Fibroblast of lung (primary cell): ENCODE data around the gene MBLAC1. TPM values are rescaled to one million over a fixed set of nuclear protein-coding genes. Genes with fewer than 3 reads are reported as not detected.

Experiments
- DNase-seq, 2 donors: peaks; one replicate each; pipeline versions ENCODE4 v3.0.0 to v3.0.0-alpha.2; 2010; ENCODE audit warnings: low read depth in 2 of 2
- H2AFZ ChIP-seq: 2 replicates; pipeline ENCODE4 v1.5.1; 2012; ENCODE audit warnings: low read length, control low read depth, inconsistent platforms
- H3K27ac ChIP-seq: 2 replicates; pipeline ENCODE4 v1.5.1; 2011; ENCODE audit warnings: low read length, control low read depth; ENCODE audit not compliant: insufficient read depth
- H3K27me3 ChIP-seq: 2 replicates; pipeline ENCODE4 v1.5.1; 2011; ENCODE audit warnings: mild to moderate bottlenecking, low read length; ENCODE audit not compliant: control insufficient read depth, insufficient read depth
- H3K36me3 ChIP-seq: 2 replicates; pipeline ENCODE4 v1.5.1; 2011; ENCODE audit warnings: low read length; ENCODE audit not compliant: control insufficient read depth, insufficient read depth
- H3K4me1 ChIP-seq: 2 replicates; pipeline ENCODE4 v1.5.1; 2011; ENCODE audit warnings: low read length; ENCODE audit not compliant: control insufficient read depth, insufficient read depth; ENCODE audit errors: extremely low read depth
- H3K4me2 ChIP-seq: 2 replicates; pipeline ENCODE4 v1.5.1; 2011; ENCODE audit warnings: low read length, control low read depth; ENCODE audit not compliant: insufficient read depth; ENCODE audit errors: extremely low read depth
- H3K4me3 ChIP-seq, 4 experiments: fragments of 200-600 bp in 1 of 4; sonication (generic) in 1 of 4; replicated peaks in 1 of 4; 2 replicates each; pipeline ENCODE4 v1.5.1; 2011 to 2016; ENCODE audit warnings: low read length in 4 of 4, low read depth in 3 of 4, mild to moderate bottlenecking in 3 of 4, control low read depth in 2 of 4, inconsistent platforms in 1 of 4, mixed read lengths in 1 of 4; ENCODE audit not compliant: insufficient read depth in 1 of 4; ENCODE audit errors: control extremely low read depth in 1 of 4
- H3K79me2 ChIP-seq: 2 replicates; pipeline ENCODE4 v1.5.1; 2012; ENCODE audit warnings: mild to moderate bottlenecking, low read length, inconsistent platforms; ENCODE audit not compliant: control insufficient read depth, insufficient read depth
- H3K9ac ChIP-seq: 2 replicates; pipeline ENCODE4 v1.5.1; 2011; ENCODE audit warnings: mild to moderate bottlenecking, low read length, control low read depth; ENCODE audit not compliant: insufficient read depth
- H3K9me3 ChIP-seq: 2 replicates; pipeline ENCODE4 v1.5.1; 2012; ENCODE audit warnings: low read depth, low read length; ENCODE audit not compliant: control insufficient read depth, insufficient read depth
- H4K20me1 ChIP-seq: 2 replicates; pipeline ENCODE4 v1.5.1; 2011; ENCODE audit warnings: low read length; ENCODE audit not compliant: control insufficient read depth, insufficient read depth; ENCODE audit errors: extremely low read depth
- EZH2 ChIP-seq: IDR thresholded peaks from 2 replicates; pipeline ENCODE4 v1.5.1; 2012; ENCODE audit warnings: low read length, control low read depth, mild to moderate bottlenecking; ENCODE audit errors: missing control alignments
- polyA plus RNA-seq, 2 donors: library from polyadenylated mRNA; depleted of rRNA in 1 of 2; stranded (reverse) in 1 of 2; unstranded in 1 of 2; fragments of >200 nt; gene quantifications; 2 replicates each; pipeline ENCODE4 v1.2.1, GENCODE V29; 2011 to 2012; ENCODE audit warnings: missing spikeins in 1 of 2
- total RNA-seq: library from RNA; depleted of rRNA; stranded (reverse); fragments of >200 nt; gene quantifications from 2 replicates; pipeline ENCODE4 v1.2.1, GENCODE V29; 2014
- TF ChIP-seq, protein P1 (sequence below), 2 donors: IDR thresholded peaks in 1 of 2; conservative IDR thresholded peaks in 1 of 2; 1 replicate in 1 of 2; 2 replicates in 1 of 2; pipeline ENCODE4 v1.5.1; 2011 to 2012; ENCODE audit warnings: low read length in 2 of 2, control low read depth in 1 of 2, inconsistent platforms in 1 of 2, low read depth in 1 of 2, mild to moderate bottlenecking in 1 of 2

MBLAC1 gene
- total and polyA plus RNA-seq, 2 donors (not counting 1 experiment from before 2014, with no cell fraction given): 0.75 to 2.5 TPM

GRCh38 chr7:100100420-100101015, 26.2 kb upstream of the MBLAC1 start:
- peak; percentile 98 to 99 for DNase-seq
- peak overlapping the region; percentile 77 to 90 (median 84) for H3K4me3 ChIP-seq
- H2AFZ ChIP-seq: no peak overlapping the region
- H3K36me3 ChIP-seq: peaks cover 26% of the 10 kb centered on the region
- peaks cover 7% of the 10 kb centered on the region for H3K4me1 ChIP-seq
- no peaks in the 10 kb centered on the region for H3K27me3 ChIP-seq
- no peaks in the 10 kb centered on the region for H4K20me1 ChIP-seq
- peak overlapping the region; percentile 89 for H3K4me2 ChIP-seq
- H3K27ac ChIP-seq: peak overlapping the region; percentile 87
- TF ChIP-seq, protein P1, sequence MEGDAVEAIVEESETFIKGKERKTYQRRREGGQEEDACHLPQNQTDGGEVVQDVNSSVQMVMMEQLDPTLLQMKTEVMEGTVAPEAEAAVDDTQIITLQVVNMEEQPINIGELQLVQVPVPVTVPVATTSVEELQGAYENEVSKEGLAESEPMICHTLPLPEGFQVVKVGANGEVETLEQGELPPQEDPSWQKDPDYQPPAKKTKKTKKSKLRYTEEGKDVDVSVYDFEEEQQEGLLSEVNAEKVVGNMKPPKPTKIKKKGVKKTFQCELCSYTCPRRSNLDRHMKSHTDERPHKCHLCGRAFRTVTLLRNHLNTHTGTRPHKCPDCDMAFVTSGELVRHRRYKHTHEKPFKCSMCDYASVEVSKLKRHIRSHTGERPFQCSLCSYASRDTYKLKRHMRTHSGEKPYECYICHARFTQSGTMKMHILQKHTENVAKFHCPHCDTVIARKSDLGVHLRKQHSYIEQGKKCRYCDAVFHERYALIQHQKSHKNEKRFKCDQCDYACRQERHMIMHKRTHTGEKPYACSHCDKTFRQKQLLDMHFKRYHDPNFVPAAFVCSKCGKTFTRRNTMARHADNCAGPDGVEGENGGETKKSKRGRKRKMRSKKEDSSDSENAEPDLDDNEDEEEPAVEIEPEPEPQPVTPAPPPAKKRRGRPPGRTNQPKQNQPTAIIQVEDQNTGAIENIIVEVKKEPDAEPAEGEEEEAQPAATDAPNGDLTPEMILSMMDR (conservative IDR thresholded peaks at IDR 0.05 in 1 of 2, IDR thresholded peaks at IDR 0.05 in 1 of 2; ENCODE audit: low read depth in 1 of 2, low read length in 2 of 2): no peak
- no peak for TF ChIP-seq EZH2
- H3K79me2 ChIP-seq: peaks cover 30% of the 10 kb centered on the region
- no peaks in the 10 kb centered on the region for H3K9me3 ChIP-seq
- peak overlapping the region; percentile 77 for H3K9ac ChIP-seq

DNA sequence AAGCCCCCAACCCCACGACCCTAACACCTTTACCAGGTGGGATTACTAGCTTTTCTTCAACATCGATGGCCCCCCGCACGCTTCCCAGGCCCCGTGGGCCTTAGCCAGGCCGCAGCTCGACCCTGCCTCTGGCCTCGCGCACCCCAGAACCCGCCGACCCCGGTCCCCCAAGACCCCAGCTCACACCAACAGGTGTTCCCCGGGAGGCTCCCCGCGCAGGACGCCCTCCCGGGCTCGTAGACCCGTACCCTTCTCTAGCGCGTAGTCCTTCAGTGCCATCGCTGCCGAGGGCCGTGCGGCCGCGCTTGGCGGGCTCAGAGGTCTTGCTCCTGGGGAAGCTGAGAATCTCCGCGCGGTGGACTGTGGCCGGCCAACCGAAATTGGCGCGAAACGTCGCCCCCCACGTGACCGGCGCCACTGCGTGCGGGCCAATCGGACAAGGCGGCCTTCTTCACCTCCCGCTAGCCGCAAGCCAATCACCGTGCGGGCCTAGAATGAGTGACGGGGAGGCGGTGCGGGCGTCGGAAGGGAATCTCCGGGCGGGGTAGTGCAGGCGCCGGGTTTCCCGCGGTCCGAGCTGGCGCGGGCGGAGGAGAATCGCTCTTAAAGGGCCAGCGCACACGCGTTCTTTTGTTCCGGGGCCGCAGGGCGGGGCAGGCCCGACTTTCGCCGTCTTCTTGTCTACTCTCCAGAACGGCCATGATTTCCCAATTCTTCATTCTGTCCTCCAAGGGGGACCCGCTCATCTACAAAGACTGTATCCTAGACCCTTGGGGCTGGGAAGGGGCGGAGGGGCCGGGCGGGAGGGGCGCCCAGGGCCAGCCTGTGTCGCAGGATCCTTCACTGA, 25.5 kb upstream of the MBLAC1 start, which contains the start of the genes AP4M1 and MCM7:
Gene AP4M1 (plus strand): TSS at position 628 of the 847 bp plus-strand sequence. CDS start 72 bp downstream, at position 700.
Gene MCM7 (minus strand): TSS at position 382 of the 847 bp plus-strand sequence. CDS start 103 bp downstream, at position 279.
- H3K79me2 ChIP-seq: peaks cover 30% of the 10 kb centered on the region
- H2AFZ ChIP-seq: peak within 1 kb of the TSS; percentile 58
- H3K9me3 ChIP-seq: no peaks in the 10 kb centered on the region
- TF ChIP-seq EZH2: no peak
- TF ChIP-seq, protein P1 (conservative IDR thresholded peaks at IDR 0.05 in 1 of 2, IDR thresholded peaks at IDR 0.05 in 1 of 2; ENCODE audit: low read depth in 1 of 2, low read length in 2 of 2): no peak
- peak within 1 kb of the TSS; percentile 77 to 90 (median 84) for H3K4me3 ChIP-seq
- peak within 1 kb of the TSS; percentile 87 for H3K27ac ChIP-seq
- peak within 1 kb of the TSS; percentile 77 for H3K9ac ChIP-seq
- peaks cover 7% of the 10 kb centered on the region for H3K4me1 ChIP-seq
- no peaks in the 10 kb centered on the region for H4K20me1 ChIP-seq
- DNase-seq: peak; percentile 99
- H3K4me2 ChIP-seq: peak within 1 kb of the TSS; percentile 89
- no peaks in the 10 kb centered on the region for H3K27me3 ChIP-seq
- H3K36me3 ChIP-seq: peaks cover 22% of the 10 kb centered on the region
